Measurements from ENCODE around the gene GRB2.

DNA sequence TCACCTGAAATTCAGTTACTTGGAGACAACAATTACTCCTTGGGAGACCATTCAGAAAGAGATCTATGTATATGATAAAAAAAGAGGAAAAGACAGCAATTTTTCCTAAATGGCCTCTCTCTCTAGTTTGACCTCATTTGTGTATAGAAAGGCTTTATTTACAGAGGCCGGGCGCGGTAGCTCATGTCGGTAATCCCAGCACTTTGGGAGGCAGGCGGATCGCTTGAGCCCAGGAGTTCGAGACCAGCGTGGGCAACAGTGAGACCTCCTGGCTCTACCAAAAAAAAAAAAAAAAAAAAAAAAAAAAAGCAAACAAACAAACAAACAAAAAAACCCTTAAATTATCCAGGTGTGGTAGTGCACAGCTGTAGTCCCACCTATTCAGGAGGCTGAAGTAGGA, 20.7 kb downstream of the GRB2 start:
- TF ChIP-seq CTCF (IDR thresholded peaks at IDR 0.05; ENCODE audit: insufficient read depth, low read length), result no peak
- TF ChIP-seq GABPA (IDR thresholded peaks at IDR 0.05; ENCODE audit: low read depth), result no peak
- no peak for TF ChIP-seq REST (IDR thresholded peaks at IDR 0.05; ENCODE audit: insufficient replicate concordance, low read depth)
- TF ChIP-seq POLR2AphosphoS5 (IDR thresholded peaks at IDR 0.05; ENCODE audit: low read depth), result no peak
